DMS53 (cell line): ENCODE results near the gene TSNAXIP1.
A peak's percentile ranks its signal among the peaks of the same experiment; 100 is the strongest.
"Not testable (repeated sequence)": the region's sequence is repeated elsewhere in the genome, so short reads cannot be mapped to it uniquely, and the experiment has no call there.

ENCODE experiments used
- DNase-seq: peaks from one replicate; lab custom pipeline; 2025; lab: John Stamatoyannopoulos, UW

Gene TSNAXIP1

GRCh38 chr16:67837190-67837589 is 30.5 kb downstream of the TSNAXIP1 start:
- DNase-seq = not testable (repeated sequence)

GRCh38 chr16:67837811-67838210 is 31.1 kb downstream of the TSNAXIP1 start:
- no peak for DNase-seq

GRCh38 chr16:67841198-67841815 is 34.6 kb downstream of the TSNAXIP1 start:
- DNase-seq = peak; percentile 74

- DNase-seq = peak; percentile 97
These were observed 35.3 kb downstream of the TSNAXIP1 start, which contains the start of gene THAP11 for GRCh38 chr16:67841816-67842508. THAP11 (plus strand) TSS chr16:67842320; CDS start chr16:67842555, 235 bp downstream.

GRCh38 chr16:67842509-67843342 is 36.0 kb downstream of the TSNAXIP1 start:
- DNase-seq = peak; percentile 79

- peak; percentile 74 for DNase-seq
These were observed 36.7 kb downstream of the TSNAXIP1 start for GRCh38 chr16:67843343-67843765.

GRCh38 chr16:67844497-67844896 is 37.8 kb downstream of the TSNAXIP1 start:
- no peak for DNase-seq

GRCh38 chr16:67845291-67846062 is 38.8 kb downstream of the TSNAXIP1 start:
- peak; percentile 39 for DNase-seq

GRCh38 chr16:67846063-67846319 is 39.3 kb downstream of the TSNAXIP1 start:
- no peak for DNase-seq

- DNase-seq = peak; percentile 96
These were observed 39.8 kb downstream of the TSNAXIP1 start, which contains the start of gene NUTF2 for GRCh38 chr16:67846320-67847063. NUTF2 (plus strand) TSS chr16:67846933; CDS start chr16:67865131, 18,198 bp downstream.

- peak; percentile 88 for DNase-seq
These were observed 40.6 kb downstream of the TSNAXIP1 start, which contains the start of gene CENPT for GRCh38 chr16:67847064-67847861. CENPT (minus strand) TSS chr16:67847693; CDS start chr16:67833859, 13,834 bp downstream.

- no peak for DNase-seq
These were observed 41.4 kb downstream of the TSNAXIP1 start for GRCh38 chr16:67848118-67848517.

GRCh38 chr16:67853670-67854069 is 47.0 kb downstream of the TSNAXIP1 start:
- DNase-seq = no peak

GRCh38 chr16:67855789-67856188 is 49.1 kb downstream of the TSNAXIP1 start:
- DNase-seq = no peak

GRCh38 chr16:67856927-67857546 is 50.3 kb downstream of the TSNAXIP1 start:
- peak; percentile 62 for DNase-seq

- DNase-seq = peak; percentile 98
These were observed 51.0 kb downstream of the TSNAXIP1 start for GRCh38 chr16:67857547-67858233.

- peak; percentile 50 for DNase-seq
These were observed 51.8 kb downstream of the TSNAXIP1 start for GRCh38 chr16:67858500-67858899.

GRCh38 chr16:67860589-67861398 is 54.1 kb downstream of the TSNAXIP1 start:
- no peak for DNase-seq
